HG03460 (cell line): ENCODE data around the gene ZFAND3.

ENCODE experiments used
- ATAC-seq: cut with Tn5 transposase; IDR thresholded peaks from one replicate; pipeline ENCODE4 v1.9.1; 2021; ENCODE audit not compliant: unreplicated experiment

The ZFAND3 gene

DNA sequence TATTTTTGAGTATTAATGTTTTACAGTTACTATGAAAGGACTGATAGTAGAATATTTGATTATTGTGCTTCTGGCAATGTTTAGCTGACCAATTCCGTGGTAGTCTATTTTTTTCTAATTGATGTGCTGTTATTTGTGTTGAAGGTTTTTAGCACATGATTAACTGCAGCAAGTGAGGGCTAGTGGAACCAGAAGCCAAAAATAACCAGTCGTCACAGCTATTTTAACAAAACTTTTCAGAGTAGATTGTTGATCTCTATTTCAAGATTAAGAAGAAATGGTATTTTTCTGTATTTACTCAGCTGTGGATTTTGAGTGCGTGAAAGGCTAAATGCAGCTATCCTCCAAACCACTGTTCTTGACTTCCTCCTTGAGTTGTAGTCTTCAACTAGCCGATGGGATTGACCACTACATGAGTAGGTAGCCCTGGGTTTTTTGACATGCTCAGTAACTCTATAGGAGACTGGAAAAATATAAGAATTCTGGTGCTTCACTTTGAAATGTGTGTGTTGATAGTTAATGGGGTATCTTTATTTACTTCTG lies 258.0 kb downstream of the ZFAND3 start:
- no peak for ATAC-seq

DNA sequence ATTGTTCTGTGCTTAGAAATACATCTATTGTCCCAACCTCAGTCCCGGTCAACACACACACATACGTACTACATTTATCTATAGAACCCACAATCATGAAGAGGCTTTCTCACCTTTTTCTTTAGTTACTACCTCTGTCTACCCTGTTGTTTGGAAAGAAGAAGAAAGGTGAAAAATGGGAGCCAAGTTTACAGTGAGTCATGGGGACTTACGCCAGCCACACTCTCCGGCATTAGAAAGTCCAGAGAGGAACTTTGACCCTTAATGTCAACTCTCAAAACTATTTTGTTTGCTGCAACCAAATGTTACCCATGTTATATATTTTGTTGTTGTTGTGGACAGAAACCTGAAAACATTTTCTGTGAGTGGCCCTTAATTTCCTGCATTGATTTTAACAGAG lies 259.1 kb downstream of the ZFAND3 start:
- no peak for ATAC-seq

DNA sequence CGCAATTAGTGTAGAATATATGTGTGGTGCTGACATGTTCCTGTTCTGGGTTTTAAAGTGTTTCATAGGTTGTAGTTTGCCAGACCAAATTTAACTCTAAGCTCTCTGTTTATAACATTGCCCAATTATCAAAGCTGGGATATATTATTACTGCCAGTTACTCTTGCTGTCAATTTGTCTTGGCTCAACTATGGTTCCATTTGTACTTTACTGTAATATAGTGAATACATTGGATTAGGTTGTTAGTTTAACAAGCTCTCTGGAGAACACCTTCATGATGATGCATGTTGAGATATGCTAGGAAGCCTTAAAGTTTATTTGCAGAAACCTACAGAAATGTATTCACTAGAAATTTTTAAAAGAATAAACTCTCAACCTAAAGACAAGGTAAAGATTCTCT lies 259.6 kb downstream of the ZFAND3 start:
- no peak for ATAC-seq

DNA sequence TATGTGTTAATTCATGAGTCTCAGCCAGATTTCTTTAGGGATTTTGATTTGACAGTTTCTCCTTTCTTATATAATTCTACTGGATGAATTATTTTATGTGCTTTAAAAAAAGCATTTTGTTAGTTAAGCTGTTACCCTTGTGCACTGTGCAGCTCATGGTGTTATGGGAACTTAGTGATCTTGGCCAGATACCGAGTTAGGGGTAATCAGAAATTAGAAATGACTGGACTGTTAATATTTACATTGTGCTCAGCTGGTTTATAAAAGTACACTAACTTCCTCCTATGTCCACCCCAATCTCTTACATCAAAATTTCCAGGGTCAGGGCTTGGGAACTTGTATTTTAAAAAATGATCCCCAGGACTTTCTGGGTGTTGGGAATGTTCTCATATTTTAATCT lies 260.0 kb downstream of the ZFAND3 start:
- no peak for ATAC-seq

DNA sequence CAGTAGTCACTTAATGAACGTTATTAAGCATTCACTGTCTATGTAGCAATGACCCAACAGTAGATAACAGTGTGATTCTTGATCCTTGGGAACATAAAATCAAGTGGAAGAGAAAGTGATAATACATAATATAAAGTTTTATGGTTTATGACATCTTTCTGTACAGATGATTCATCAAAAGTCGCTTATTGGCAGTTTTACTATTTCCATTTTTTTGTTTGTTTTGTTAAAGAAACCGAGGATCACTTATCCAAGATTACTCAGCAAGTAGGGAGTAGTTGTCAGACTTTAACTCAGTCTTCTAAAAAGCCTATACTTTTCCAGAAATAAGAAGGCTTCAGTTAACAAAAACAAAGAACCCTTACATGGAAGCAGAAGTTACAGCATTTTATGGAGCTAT lies 260.8 kb downstream of the ZFAND3 start:
- ATAC-seq, result no peak

DNA sequence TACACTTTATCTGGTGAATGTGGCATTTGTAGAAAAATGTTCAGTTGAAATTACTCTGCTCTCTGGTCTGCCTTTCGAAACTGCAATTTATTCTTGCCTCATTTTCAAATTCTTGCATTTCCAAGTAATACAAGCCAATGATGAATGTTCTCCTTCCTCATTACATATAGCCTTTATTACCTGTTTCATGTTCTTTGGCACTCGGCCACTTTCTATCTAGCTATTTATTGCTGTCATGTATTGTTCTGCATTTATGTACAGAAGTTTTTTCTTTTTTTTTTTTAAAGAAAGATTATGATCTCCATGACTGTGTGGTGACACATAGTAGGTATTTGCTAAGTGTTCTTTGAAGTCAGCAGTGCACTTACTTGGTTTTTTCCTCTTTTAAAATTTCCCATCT lies 261.4 kb downstream of the ZFAND3 start:
- ATAC-seq, result no peak

DNA sequence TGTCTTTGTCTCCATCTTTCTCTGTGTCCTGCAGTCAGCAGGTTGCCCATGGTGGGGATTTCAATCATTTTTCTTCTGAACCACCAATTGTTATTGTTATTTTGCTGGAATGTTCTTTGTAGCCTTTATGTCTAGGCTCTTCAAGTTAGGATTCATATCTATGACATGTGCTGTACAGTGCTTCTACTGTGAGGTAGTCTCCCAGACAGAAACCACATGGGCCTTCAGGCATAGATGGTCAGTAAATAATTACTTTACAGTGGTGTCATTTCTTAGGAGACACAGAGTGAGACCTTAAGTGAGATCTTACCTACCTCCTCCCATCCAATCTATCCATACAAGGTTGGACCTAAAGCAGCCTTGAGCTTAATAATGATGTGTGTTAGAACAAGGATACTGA lies 265.5 kb downstream of the ZFAND3 start:
- no peak for ATAC-seq

DNA sequence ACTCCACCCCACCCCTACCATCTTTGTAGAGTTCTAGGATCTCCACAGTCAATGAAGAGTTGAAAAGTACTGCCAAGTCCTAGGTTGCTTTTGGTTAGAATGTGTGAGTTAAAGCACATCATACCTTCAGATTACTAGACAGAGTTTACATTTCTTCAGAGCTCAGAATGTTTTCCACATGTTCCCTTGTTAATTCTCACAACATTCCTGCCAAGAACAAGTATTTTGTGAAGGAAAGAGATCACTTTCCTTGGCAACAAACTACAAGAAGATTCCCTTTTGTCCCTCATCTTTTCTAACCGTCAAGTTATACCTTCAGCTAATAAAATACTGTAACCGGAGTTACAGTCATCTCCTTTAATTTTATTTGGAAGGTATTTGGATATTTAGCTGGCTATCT lies 266.8 kb downstream of the ZFAND3 start:
- no peak for ATAC-seq

DNA sequence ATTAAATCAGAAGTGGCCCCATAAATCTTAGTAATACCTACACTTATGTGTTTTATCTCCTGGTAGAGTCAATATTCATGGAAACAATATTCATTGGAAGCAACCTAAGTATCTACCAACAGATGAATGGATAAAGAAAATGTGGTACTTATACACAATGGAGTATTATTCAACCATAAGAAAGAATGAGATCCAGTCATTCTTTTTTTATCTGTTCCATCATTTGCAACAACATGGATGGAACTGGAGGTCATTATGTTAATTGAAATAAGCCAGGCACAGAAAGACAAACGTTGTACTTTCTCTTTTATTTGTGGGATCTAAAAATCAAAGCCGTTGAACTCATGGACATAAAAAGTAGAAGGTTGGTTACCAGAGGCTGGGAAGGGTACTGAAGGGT lies 268.5 kb downstream of the ZFAND3 start:
- no peak for ATAC-seq

DNA sequence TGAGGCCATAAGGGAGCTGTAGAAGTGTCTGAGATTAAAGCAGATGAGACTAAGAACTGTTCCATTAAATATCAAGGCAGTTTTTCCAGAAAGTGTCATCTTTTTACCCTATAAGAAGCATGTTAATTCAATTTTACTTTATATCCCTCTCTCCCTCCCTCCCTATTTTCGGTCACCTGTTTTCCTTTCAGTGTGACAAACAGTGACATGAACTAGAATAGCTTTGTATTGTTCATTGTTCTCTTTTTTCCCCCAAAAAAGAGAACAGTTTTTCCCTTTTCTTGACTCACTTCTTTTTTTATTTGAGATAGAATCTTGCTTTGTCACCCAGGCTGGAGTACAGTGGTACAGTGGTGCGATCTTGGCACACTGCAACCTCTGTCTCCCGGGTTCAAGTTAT lies 269.3 kb downstream of the ZFAND3 start:
- no peak for ATAC-seq

DNA sequence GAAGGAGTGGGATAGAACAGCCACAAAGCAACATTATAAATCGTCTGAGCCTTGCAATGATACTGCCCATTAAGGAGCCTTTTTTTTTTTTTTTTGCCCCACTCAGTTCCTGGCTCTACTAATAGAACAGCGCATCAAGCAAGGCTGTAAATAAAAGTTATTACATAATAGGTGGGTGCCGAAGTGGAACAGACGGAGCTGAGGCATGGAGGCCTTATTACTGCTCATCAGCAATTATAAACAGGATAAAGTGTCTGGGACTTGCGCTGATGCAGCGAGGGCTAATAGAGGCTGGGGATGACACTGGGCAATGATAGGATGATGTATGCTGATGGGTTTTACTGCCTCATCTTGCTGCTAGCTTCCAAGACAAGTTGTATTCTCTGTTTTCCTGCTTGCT lies 272.1 kb downstream of the ZFAND3 start:
- no peak for ATAC-seq

DNA sequence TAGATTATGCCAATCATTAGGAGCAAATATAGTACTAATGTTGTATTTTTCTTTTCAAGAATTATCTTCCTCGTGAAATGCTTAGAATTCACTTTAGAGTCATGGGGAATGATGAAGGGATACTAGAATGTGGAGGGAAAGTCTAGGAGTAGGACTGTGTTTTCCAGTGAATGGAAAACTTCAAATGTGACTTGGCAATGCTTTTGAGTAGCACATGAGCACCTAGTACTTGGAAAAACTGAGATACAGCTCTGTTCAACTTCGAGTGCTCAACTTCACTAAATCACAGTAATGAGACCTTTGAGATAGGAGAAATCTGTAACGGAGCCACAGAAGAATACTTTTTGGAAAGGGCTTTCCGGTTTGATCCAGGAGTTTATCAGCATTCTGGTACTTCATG lies 272.9 kb downstream of the ZFAND3 start:
- ATAC-seq, result no peak

DNA sequence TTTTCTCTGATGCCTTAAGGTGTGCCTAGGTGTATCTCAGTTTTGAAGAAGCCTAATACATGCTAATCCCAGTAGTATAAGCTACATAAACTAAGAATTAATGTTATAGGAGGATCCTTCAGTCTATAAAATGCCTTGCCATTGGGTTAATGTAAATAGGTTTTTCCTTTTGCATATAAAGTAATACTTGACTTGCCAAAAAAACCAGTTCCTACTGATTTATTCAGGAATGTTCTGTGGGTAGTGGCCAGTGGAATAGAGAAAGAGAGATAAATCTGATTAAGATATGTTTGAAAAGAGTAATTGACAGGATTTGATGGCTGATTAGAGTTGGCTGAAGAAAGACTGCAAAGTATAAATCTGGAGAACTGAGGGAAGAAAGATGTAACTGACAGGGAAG lies 273.4 kb downstream of the ZFAND3 start:
- ATAC-seq, result no peak

DNA sequence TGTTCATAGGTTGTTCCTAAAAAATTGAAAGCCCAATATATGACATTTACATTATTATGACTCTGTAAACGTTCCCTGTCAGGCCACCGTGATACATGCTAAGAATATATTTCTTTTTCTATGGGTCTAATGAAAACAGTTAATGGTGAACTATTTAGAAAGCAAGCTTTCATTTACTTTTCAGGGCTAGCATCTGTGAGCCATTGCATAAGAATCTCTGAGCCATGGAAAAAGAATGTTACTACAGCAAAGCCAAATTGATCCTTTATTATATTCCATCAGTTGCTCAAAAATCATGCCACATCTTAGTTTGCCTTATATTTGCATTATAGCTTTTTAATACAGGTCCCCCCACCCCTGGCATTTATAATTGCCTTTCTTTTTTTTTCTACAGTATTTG lies 275.5 kb downstream of the ZFAND3 start:
- no peak for ATAC-seq

DNA sequence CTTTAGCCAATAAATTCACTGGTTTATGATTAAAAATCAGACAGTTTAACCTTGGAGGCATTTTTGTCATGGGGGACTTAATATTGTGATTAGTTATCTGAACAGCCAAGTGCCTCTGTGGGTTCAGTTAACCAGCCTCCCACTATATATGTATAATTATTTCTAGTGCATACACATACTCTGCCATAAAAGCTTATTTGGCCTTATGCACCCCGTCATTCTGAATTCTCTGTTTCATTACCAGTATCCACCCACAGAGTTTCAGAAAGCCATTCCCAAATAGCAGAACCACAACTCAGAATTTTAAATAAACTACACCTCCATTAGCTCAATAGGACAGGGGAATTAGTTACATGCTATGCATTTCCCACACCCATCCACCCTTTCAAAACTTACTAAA lies 279.7 kb downstream of the ZFAND3 start:
- no peak for ATAC-seq

DNA sequence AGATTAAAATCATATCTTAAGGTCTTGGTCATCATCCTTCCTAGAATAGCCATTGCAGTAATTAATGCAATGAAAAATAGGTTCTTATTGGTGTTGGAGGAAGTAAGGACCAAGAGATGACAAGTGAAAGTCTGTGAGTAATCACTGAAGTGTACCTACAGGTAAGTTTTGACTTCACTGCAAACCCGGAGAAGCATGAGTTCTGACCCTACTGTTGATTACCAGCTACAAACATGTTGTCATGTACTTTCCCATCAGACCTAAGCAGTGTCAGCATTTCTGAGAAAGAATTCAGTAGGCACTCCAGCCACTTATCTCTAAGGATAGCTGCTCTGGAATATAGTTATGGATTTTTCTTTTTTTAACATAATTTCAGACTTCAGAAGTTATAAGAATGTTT lies 280.9 kb downstream of the ZFAND3 start:
- ATAC-seq, result no peak

DNA sequence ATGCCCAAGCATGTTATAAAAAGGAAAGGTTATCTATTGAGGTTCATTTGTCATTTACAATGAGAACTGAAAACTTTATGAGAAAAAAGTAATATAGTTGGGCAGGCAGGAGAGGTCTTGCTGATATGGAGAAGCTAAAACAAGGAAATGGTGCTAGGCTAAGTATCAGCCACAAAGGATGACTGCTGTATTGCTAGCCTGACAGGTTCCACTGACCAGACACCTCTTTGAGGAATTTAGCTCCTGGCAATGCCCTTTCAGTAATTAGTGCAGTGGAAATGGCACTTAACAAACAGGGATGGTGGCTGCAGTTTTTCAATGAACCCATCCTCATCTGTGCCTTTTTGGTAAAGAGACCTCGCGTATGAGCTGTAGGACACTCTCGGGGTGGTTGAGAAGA lies 284.4 kb downstream of the ZFAND3 start:
- ATAC-seq, result no peak

DNA sequence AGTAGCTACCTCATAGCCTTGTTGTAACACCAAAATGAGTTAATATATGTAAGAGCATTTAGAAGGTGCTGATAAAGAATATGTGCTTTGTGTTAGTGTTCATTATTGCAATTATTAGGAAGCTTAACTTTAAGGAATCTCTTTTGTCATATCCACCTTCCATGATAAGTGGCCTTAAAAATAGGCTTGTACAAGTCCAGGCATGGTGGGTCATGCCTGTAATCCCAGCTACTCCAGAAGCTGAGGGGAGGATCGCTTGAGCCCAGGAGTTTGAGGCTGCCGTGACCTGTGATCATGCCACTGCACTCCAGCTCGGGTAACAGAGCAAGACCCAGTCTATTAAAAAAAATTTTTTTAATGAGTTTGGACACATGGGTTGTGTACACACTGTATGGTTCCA lies 285.5 kb downstream of the ZFAND3 start:
- no peak for ATAC-seq

DNA sequence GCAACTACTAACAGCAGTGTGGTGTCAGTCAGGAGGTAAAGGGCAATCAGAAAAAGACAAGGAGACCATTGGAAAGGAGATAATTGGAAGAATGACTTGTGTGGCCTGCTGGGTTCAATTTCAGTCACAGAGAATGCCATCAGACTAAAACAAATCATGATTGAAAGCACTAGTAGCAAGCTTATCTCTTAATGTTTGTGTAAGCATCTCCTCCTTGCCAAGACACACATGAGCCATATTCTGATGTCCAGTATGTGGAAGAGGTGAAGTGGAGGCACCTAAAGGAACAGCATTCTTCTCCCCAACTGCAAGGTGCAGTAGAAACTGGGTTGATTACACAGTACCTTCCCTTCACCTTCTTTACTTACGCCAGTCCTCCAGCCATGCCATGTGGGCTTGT lies 287.5 kb downstream of the ZFAND3 start:
- ATAC-seq, result no peak

DNA sequence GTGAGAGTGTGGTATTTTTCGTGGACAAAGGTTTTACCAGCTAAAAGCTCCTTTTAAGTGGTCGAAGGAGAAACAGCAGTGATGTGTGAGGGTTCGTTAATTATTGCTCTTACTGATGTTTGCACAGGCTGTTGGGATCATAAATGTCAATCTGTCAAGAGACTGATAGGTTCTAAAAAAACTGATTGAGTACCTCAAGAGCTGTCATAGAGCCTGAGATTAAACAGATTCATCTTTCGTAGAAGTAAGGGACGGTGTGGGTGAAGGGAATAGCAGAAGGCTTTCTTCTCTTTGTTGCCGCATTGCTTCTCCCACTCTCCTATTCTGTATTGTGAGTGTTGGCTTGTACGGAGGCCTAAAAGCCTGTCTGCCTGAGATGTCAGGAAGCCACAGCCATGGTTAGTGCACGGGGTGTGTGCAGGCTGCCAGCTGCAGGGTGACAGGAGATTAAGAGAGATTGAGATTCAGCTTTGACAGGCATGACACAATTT lies 291.0 kb downstream of the ZFAND3 start:
- no peak for ATAC-seq

DNA sequence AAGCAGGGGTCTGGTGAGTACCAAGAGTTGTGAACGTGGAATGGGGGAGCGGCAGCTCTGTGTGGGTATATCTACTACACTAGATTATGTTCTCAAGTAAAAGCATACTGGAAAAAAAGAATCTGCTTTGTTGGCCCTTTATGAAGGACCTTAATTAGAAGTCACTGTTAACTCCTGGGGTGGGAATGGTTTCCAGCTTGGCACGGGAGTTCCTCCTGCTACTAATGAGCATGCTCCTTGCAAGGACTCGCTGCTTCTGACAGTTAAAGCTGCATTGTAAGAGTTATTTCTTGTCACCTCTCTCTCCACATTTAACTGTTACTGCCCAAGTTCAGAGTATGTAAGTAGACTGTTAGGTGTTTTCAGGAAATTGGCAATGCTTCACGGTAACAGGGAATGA lies 292.7 kb downstream of the ZFAND3 start:
- no peak for ATAC-seq

DNA sequence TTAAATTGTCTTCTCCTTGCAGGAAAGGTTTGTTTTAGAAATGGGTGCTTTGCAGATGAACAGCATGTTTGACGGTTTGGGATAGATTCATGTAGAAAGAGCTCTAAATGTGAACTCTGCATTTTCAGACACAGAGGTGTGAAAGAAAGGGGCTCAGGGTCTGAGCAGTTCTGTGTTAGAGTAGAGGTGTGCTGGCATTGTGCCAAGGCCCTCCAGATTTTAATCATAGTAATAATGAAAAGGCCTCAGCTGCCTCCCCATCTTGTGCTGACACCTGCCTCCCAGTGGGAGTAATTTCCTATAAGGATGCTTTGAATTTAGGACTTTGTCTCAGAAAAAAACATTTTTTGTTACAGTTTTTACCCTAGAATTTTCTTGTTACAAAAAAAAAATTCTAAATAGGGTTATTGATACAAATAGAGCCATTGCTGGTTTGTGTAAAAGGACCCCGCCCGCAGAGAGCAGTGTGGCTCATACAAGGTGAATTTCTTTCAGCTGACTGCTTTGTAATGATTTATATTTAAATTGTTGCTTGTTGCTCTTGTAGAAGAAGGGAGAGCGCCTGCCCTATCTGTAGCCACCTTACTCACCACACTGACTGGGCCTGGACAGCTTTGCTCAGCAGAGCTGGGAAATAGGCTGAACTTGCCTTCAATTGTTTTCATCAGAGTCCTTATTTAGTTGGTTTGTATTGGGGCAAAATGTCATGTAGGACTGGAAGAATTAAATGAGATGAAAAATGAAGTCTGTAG lies 294.5 kb downstream of the ZFAND3 start:
- no peak for ATAC-seq
